HG02763 (cell line): ENCODE measurements around the gene IL1RAP.
A peak's percentile ranks its signal among the peaks of the same experiment; 100 is the strongest.
"Not testable (repeated sequence)": the region's sequence is repeated elsewhere in the genome, so short reads cannot be mapped to it uniquely, and the experiment has no call there.

Source experiments
- ATAC-seq: cut with Tn5 transposase; IDR thresholded peaks from one replicate; pipeline ENCODE4 v1.9.1; 2021; ENCODE audit warnings: mild to moderate bottlenecking, moderate library complexity; ENCODE audit not compliant: unreplicated experiment

The IL1RAP gene

DNA sequence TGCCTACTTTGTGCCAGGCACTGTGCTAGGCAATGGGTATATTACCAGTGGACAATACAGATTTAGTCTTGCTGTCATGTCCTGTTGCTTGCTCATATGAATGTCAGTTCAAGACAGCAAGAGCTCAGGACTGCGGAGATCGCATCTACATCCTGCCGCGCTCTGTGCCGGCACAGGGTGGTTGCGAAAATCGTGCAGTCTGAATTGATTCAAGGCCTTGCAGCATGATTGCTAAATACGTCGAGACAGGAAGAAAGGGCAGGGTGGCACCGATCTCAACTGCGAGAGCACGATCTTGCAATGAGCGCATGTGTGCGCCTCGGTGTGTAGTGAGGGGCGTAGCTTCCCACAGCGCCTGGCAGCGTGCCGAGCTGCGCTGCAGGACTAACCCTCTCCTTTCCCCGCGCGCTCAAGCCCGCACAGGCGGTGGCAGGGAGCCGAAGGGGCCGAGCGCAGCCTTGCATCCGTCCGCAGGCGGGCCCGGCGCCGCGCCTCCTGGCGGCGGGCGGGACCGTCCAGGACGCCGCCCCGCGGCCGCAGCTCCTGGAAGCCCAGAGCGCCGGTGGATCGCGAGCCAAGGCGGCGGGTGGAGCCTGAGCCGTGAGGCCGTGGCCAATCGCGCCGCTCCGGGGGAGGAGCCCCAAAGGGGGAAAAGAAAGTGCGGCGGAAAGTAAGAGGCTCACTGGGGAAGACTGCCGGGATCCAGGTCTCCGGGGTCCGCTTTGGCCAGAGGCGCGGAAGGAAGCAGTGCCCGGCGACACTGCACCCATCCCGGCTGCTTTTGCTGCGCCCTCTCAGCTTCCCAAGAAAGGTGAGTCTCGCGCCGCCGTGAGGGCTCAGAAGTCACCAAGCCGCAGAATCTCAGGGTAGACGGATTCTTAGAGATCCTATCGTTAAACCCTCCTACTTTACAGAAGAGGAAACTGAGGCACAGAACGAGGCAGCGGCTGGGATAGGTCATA is at the start of gene IL1RAP:
Gene IL1RAP, plus strand, starts transcription at position 677 of the 962 bp plus-strand sequence. CDS start 50,205 bp downstream, outside the sequence.
- ATAC-seq, result peak; percentile 99

DNA sequence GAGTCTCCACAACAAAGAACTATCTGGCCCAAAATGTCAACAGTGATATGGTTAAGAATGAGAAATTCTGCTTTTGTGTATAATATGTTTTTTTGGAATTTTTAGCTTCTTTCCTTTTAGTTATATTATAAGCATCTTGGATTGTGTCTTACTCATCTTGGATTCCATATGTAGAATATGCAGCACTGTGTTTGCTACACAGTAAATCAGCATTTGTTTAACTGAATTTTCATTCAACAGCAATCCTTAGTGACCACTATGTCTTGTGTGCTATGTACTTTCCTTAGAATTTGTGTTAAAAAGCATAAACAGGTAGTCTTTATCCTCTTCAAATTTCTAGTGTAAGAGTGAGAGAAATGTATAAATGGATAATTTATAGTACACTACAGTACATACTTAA is 46.0 kb upstream of the IL1RAP start:
- no peak for ATAC-seq

GRCh38 chr3:190473261-190473660 is 40.6 kb upstream of the IL1RAP start:
- ATAC-seq, result not testable (repeated sequence)

GRCh38 chr3:190481779-190482178 is 32.1 kb upstream of the IL1RAP start:
- no peak for ATAC-seq

GRCh38 chr3:190485830-190486532 is 27.9 kb upstream of the IL1RAP start:
- ATAC-seq, result no peak

- no peak for ATAC-seq
These were observed 27.4 kb upstream of the IL1RAP start for GRCh38 chr3:190486533-190486864.

DNA sequence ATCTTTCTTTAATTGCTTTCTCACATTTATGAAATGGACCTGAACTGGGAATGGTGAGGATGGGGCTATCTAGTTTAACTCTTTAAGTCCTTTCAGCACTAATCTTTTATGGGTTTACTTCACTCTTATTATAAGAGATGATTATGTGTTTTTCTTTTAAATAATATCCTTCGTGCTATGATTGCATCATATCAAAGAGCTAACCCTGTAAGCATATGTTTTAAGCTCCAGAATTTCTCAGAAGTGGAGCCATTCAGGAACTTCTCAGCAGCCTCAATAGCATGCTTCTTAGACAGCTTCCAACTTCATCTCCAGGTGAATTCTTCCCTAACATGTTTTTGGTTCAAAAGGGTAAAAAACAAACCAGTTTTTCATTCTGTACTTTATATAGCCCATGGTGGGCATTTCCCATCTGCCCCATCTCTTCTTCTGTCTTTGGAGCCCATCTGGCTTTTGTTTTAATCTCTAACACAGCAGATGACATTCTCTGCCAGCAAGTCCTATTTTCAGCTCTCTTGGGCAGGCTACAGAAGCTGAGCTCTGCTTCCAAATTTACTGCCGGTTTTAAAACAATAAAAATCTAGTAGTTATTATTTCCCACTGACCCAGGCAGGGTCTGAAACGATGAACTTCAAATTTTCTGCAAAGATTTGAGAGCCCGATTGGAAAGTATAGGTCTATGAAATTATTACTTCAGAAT is 26.8 kb upstream of the IL1RAP start:
- no peak for ATAC-seq

DNA sequence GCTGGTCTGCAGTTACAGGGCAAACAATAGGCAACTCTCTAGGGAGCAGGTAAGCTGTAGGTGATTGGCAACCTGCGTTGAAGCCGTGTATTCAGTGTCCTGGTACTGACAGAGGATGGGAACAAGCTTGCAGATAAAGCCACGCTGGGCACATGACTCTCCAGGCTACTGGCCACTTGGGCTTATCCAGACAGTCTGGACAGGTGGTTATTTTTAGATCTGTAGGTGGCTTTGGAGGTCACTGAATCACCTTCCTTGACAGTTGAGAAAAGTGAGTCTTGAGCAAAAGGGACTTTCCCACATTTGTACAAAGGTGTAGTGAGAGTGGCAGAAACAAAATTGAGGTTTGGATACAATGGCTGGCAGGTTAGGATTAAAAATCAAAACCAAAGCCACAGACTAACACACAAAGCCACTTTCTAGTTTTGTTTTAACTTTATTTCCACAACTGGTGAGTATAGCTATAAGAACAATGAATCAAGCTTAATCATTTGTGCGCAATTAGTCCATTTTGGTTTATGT is 22.3 kb upstream of the IL1RAP start:
- ATAC-seq, result no peak

GRCh38 chr3:190492129-190492528 is 21.8 kb upstream of the IL1RAP start:
- no peak for ATAC-seq

- no peak for ATAC-seq
These were observed 20.9 kb upstream of the IL1RAP start for GRCh38 chr3:190492966-190493365.

DNA sequence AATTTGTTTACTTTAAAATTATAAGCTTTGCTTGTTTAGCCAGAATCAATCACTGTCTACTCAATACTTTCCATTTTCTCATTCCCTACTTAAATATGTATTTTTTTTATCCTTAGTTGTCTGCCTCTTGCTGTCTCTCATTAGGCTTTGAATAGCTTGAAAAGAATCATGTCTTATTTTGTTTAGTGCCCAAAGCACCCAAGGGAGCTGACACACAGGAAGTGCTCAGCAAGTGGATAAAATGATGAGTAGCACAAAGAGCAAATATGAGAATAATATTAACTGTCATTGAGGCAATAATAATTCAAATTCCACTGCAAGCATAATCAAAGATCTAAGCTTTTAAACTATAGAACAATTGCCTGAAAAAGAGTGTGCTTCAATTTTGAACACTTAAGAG is 19.0 kb upstream of the IL1RAP start:
- ATAC-seq, result no peak

GRCh38 chr3:190495354-190495753 is 18.5 kb upstream of the IL1RAP start:
- no peak for ATAC-seq

GRCh38 chr3:190495796-190496195 is 18.1 kb upstream of the IL1RAP start:
- ATAC-seq, result no peak

GRCh38 chr3:190496859-190497258 is 17.0 kb upstream of the IL1RAP start:
- no peak for ATAC-seq

GRCh38 chr3:190497811-190498210 is 16.1 kb upstream of the IL1RAP start:
- no peak for ATAC-seq

GRCh38 chr3:190498293-190498692 is 15.6 kb upstream of the IL1RAP start:
- ATAC-seq, result no peak

DNA sequence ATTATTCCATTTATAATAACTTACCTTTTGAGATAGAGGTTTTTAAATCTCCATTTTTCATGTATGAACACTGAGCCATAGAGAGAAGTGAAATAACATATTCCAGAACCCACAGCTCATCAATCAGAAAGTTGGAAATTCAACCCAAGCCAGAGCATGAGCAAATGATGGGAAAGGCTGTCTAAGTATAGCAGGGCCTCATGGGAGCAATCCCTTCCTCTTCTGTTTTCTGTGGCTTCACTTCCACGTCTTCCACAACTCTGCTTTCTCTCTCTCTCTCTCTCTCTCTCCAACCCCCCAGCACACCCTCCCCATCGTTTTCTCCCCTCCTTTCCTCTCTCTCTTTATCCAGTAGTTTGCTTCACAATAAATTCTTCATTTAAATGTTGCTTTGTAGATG is 14.8 kb upstream of the IL1RAP start:
- ATAC-seq, result no peak

DNA sequence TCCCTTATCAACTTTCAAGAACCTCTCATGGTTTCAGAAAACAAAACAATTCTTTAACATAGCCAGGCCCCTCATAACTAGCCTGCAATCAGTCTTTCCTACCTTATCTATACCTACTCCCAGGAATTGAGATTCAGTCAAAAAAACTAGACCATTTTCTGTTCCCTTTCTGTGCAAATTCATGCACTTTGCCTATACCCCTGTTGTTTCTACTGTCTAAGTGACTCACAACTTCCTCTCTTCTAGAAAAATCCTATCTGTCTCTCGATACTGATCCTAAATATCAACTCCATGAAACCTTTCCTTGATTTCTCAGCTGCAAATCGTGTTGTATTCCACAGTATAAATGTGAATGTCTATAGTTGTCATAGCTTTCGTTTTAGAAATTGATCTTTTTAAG is 10.9 kb upstream of the IL1RAP start:
- no peak for ATAC-seq

- ATAC-seq, result no peak
These were observed 9.3 kb upstream of the IL1RAP start for GRCh38 chr3:190504354-190505125.

GRCh38 chr3:190505381-190506003 is 8.4 kb upstream of the IL1RAP start:
- no peak for ATAC-seq
